Stimulated activated effector memory CD8-positive, alpha-beta T cell treated with anti-CD3 and anti-CD28 coated beads, Interleukin-12 subunit alpha, Interleukin-12 subunit beta, amount 100 ng/mL, for 72 hours (primary cell): ENCODE results near the gene LIFR.

Experiments
- ATAC-seq: fragments of 150-1000 bp; cut with Tn5 transposase; 2 replicates; pipeline ENCODE4 v1.10.0; 2021
- DNase-seq, 2 donors: peaks; one replicate each; pipeline ENCODE4 v3.0.0; 2021 to 2022; ENCODE audit warnings: low spot score in 2 of 2
- H3K27ac Mint-ChIP-seq: one replicate; pipeline ENCODE4 v1.8.0; 2022; ENCODE audit warnings: mild to moderate bottlenecking, mixed read lengths
- H3K36me3 Mint-ChIP-seq: one replicate; pipeline ENCODE4 v1.8.0; 2022; ENCODE audit warnings: mild to moderate bottlenecking, mixed read lengths
- H3K4me1 Mint-ChIP-seq: one replicate; pipeline ENCODE4 v1.8.0; 2022; ENCODE audit warnings: mixed read lengths
- H3K4me3 Mint-ChIP-seq: one replicate; pipeline ENCODE4 v1.8.0; 2022; ENCODE audit warnings: mild to moderate bottlenecking, mixed read lengths
- H3K9me3 Mint-ChIP-seq: one replicate; pipeline ENCODE4 v1.8.0; 2022; ENCODE audit warnings: mixed read lengths

Gene LIFR

DNA sequence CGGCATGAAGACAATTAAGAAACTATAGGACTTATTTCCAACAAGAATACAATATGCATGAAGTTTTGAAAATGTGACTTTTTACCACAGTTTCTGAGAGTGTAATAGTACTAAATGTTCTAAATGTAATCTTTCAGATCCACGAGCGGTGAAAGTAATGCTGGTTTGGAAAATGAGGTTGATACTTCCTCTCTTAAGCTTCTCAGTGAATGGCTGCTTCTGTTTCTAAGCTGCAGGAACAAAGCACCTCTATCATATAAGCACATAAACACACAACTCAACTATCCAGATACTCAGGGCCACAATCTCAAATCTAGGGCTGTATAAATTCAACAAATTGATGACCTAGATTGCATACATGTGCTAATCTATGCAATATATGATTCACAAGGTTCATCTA, 78.3 kb downstream of the LIFR start:
- Mint-ChIP-seq H3K4me3 (no peak overlapping the region), H3K9me3 (no peaks in the 10 kb centered on the region), H3K36me3 (no peaks in the 10 kb centered on the region), H3K27ac (no peak overlapping the region), H3K4me1 (no peaks in the 10 kb centered on the region)
- ATAC-seq (no peak), DNase-seq (no peak)

DNA sequence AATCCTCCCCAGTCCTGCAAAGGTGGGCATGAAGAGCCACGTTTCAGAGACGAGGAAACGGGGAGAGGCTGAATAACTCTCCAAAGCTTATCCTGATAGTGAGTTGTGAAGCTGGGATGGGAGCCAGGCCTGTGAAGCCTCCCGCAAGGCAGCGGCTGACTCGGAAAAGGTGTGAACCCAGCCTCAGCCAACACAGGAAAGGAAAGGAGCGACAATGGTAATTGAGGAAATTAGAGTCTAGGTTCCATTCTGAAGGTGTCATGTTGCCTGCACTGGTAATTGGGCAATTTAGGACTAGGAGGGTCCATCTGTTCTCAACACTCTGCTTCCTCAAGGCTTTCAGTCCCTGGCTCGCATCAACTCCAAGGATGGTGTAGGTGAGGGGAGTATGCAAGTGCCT, 83.4 kb downstream of the LIFR start:
- ATAC-seq (no peak), DNase-seq (no peak)
- no peak overlapping the region for H3K27ac Mint-ChIP-seq
- H3K36me3 Mint-ChIP-seq = no peaks in the 10 kb centered on the region
- no peaks in the 10 kb centered on the region for H3K9me3 Mint-ChIP-seq
- H3K4me1 Mint-ChIP-seq = no peaks in the 10 kb centered on the region
- H3K4me3 Mint-ChIP-seq = no peak overlapping the region

DNA sequence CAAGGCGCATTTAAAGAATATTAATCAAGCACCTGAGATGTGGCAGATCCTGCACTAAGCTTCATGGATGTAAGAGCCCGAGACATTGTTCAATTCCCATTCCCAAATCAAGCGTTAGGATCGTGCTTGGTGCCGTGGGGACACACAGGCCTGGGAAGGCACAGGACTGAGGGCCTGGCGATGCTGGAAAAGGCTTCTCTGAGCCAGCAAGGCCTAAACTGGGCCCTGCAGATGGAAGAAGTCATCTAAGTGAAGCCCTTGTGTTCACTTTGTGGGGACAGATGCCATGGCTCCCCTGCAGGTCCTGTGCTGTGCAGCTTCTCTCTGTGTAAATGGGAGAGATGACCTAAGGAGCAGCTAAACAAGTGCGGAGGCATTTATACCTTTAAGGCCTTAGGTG, 83.9 kb downstream of the LIFR start:
- Mint-ChIP-seq H3K36me3 (no peaks in the 10 kb centered on the region), H3K9me3 (no peaks in the 10 kb centered on the region), H3K4me3 (no peak overlapping the region), H3K27ac (no peak overlapping the region), H3K4me1 (no peaks in the 10 kb centered on the region)
- no peak for DNase-seq
- ATAC-seq = no peak

DNA sequence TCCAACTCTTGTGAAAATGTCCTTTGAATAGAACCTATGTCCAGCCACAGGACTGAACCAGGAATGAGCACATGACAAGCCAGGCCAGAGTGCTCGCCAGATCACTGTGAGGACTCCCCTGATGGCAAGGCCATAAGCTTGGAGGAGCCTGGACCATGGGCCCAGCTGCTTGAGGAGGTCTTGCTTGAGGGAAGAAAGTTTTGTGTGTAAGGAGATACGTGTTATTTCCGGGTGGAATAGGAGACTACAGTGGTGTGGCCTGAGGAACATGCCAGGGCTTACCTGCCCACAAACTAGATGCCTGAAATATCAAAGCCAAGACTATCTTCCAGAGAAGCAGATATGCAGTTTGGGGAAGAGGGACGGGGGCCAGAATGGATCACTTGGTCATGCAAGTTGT, 84.7 kb downstream of the LIFR start:
- Mint-ChIP-seq H3K4me1 (no peaks in the 10 kb centered on the region), H3K4me3 (no peak overlapping the region), H3K36me3 (no peaks in the 10 kb centered on the region), H3K27ac (no peak overlapping the region), H3K9me3 (no peaks in the 10 kb centered on the region)
- DNase-seq = no peak
- ATAC-seq = no peak

DNA sequence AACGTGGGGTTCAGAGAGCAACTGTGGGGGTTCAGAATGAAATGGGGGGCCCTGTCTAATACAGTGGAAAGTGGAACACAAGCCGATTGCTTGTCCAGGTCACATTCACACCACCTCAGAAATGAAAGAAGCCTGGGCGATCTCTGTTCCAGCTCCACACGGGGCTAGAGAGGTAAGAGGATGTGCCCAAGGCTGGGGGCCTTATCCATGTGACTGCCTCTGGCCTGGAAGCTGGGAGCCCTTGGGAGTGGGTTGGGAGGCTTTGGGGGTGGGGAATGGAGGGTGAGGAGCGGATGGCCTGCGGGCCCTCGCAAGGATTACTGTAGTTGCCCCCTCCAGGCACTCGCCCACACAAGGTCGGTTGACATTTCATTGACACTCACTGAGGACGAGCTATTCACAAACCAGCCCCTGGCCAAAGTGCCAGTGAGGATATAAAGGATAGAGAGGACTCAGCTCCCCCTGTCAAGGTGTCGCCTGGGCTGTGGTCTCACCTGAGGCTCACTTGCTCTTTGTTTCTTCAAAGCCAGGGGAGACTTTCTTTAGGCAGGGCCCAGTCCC, 86.7 kb downstream of the LIFR start:
- ATAC-seq (no peak), DNase-seq (no peak)
- Mint-ChIP-seq H3K4me3 (no peak overlapping the region), H3K27ac (no peak overlapping the region), H3K4me1 (no peaks in the 10 kb centered on the region), H3K9me3 (no peaks in the 10 kb centered on the region), H3K36me3 (no peaks in the 10 kb centered on the region)

DNA sequence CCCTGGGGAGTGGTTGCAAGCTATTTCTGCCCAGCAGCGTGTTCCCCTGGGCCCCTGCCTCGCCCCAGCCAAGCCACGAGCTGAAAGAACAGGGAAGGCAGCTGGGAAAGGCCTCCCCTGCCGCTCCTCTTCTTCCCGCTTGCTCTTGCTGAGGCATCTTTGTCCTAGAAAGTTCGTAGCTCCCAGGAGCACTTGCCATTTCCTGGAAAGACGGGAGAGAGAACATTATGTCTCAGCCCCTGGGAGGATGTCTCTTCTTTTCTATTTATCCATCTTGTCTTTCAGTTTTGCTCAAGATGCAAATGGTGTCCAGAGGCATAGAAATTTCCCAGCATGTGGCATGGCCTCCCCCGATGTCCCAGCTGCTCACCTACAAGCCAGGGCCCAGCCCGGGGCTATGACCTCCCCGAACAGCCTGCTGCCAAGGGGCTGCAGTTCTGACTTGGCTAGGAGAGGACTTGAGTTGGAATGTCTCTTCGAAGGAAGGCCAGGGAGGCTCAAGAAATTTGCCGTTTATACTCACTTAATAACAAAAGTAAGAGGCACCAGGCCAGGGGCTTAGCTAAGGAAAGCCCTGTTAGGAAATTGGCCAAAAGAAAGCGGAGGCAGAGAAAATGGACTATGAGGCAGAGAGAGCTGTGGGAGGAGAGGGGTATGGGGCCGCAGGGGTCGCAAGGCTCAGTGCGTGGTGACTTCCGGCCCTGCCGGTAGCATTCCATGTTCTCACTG, 87.3 kb downstream of the LIFR start:
- Mint-ChIP-seq H3K36me3 (no peaks in the 10 kb centered on the region), H3K4me3 (no peak overlapping the region), H3K27ac (no peak overlapping the region), H3K4me1 (no peaks in the 10 kb centered on the region), H3K9me3 (no peaks in the 10 kb centered on the region)
- DNase-seq (no peak), ATAC-seq (no peak)

DNA sequence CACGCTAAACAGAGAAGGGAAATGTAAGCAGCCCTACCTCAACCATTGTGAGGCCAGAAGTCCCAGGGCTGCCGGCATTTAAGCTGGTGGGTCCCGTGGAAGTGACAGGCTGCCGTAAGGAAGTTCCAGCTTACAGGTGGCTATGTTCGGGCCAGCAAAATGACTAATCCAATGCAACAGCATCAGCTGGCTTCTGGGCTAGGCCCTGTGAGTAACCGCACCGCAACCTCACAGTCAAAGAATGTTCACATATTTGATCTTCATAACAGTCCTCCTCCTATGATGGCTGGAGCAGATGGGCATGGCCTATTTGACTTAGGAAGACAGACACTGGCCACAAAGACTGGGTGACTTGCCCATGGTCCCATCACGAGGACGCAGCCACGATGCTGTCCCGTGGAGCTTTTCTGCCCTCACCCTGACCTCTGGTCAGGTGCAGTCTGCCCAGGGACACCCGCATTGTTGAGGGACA, 88.2 kb downstream of the LIFR start:
- H3K4me1 Mint-ChIP-seq = no peaks in the 10 kb centered on the region
- H3K4me3 Mint-ChIP-seq = no peak overlapping the region
- no peak for DNase-seq
- ATAC-seq = no peak
- no peaks in the 10 kb centered on the region for H3K9me3 Mint-ChIP-seq
- H3K27ac Mint-ChIP-seq = no peak overlapping the region
- no peaks in the 10 kb centered on the region for H3K36me3 Mint-ChIP-seq

DNA sequence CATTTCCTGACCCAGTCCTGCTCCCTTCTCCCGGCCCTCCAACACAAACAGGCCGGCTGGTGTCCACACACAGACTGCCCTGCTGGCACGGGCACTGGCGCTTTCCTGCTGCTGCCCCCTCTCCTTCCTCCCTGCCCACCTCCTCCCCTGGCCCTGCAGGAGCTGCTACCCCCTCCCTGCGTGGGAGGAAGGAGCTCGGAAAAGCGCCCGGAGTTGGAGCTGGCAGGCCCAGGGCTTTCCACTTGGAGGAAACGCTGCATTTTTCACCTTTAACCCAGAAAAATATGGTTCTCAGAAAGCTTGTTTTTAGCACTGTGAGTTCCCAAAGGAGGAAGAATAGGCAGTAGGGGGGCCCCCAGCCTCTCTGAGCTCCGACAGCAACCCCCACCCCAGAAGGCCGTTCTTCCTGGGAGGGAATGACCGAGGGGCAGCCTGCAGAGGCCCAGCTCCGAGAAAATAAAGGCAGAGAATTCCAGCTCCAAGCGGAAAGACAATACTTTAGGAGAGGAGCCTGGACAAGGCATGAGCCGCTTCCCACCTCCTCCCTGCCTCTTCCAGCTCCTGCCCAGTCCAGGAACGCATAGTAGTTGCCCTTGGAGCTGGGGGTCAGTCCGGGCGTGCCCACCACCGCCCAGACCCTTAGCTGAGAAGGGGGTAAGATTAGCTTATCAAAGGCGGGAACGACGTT, 88.9 kb downstream of the LIFR start:
- Mint-ChIP-seq H3K4me1 (peaks cover 2% of the 10 kb centered on the region), H3K9me3 (no peaks in the 10 kb centered on the region), H3K36me3 (no peaks in the 10 kb centered on the region), H3K27ac (no peak overlapping the region), H3K4me3 (no peak overlapping the region)
- DNase-seq (no peak), ATAC-seq (no peak)

DNA sequence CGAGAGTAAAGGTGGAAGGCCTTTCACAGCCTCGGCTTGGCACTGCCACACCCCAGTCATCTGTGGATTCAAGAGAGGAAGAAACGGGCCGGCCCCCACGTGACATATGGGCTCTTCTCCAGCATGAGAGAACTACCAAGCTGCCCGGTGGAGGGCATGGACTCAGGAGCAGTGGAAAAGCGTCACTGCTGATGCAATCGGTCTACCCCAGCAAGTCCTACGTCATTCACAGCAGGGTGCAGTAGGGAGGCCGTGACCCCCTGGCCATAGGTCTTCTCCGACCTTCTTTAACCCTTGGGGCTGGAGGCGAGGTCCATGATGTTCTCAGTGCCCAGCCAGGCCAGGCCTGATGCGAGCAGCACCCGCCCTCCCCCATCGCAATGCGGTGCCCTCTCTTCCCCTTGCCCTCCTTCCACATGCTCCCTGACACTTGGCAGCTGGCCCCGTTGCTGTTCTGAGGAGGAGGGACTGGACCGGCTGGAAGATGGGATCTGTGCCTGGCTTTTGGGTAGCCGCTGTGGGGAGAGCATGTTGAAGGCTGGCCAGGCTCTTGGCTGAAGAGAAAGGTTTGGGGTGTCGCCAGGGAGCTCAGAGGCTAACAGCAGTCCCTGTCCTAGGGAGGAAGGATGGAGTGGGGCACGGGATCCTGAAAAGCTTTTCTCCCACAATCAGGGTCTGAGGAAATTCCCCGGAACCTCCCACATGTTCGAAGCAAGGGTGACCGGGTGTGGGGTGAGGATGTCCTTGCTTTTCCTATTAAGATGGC, 89.8 kb downstream of the LIFR start:
- no peak for DNase-seq
- ATAC-seq = no peak
- peaks cover 8% of the 10 kb centered on the region for H3K4me1 Mint-ChIP-seq
- no peak overlapping the region for H3K4me3 Mint-ChIP-seq
- no peaks in the 10 kb centered on the region for H3K9me3 Mint-ChIP-seq
- H3K27ac Mint-ChIP-seq = no peak overlapping the region
- H3K36me3 Mint-ChIP-seq = no peaks in the 10 kb centered on the region

DNA sequence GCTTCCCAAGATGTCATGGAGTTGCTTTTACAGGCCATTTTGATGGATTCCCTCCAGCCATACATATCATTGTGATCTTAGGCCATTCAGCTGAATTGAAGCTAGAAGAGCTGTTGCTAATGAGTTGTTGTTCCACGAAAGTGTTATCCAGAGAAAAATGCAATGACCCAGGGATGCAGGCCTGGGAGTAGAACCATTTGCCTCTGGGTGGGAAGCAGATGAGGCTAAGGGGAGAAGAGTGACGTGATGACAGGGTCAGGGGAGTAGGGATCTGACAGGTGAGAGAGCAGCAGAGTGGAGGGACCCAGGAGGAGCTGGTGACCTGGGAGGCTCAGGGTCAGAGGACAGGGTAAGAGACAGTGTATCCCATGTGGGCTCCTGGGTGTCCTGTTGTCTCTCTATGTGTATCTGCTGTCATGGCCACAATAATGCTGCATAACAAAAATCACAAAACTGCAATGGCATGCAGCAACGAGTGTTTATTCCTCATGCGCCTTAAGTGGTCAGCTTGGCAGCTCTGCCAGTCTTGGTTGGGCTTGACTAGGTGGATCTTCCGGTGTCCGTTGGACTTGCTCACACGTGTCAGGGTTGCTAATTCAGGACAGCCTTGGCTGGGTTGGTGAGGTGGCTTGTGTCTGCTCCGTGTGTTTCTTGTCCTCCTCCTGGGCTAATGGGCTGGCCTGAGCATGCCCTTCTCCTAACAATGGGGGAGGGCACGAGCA, 90.6 kb downstream of the LIFR start:
- DNase-seq (no peak), ATAC-seq (no peak)
- Mint-ChIP-seq H3K36me3 (no peaks in the 10 kb centered on the region), H3K4me3 (no peak overlapping the region), H3K9me3 (no peaks in the 10 kb centered on the region), H3K27ac (no peak overlapping the region), H3K4me1 (peaks cover 8% of the 10 kb centered on the region)

DNA sequence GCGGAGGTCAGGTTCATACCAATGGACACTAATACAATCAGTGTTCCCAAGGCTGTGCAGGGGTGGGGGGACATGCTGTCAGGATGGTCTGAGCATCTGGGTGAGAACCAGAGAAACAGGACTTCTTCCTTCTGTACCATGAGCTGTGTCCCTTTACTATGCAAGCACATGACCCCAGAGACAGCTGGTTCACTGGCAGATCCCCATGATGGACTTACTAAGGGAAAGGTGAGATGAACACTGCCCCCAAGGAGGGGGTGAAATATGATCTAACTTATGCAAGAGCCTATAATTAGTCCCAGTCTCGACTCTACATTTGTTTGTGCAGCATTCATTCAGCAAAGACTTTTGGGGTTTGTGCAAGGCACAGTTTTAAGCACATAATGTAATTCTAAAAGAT, 91.4 kb downstream of the LIFR start:
- ATAC-seq (no peak), DNase-seq (no peak)
- Mint-ChIP-seq H3K9me3 (no peaks in the 10 kb centered on the region), H3K4me3 (no peak overlapping the region), H3K36me3 (no peaks in the 10 kb centered on the region), H3K27ac (no peak overlapping the region), H3K4me1 (peaks cover 8% of the 10 kb centered on the region)

DNA sequence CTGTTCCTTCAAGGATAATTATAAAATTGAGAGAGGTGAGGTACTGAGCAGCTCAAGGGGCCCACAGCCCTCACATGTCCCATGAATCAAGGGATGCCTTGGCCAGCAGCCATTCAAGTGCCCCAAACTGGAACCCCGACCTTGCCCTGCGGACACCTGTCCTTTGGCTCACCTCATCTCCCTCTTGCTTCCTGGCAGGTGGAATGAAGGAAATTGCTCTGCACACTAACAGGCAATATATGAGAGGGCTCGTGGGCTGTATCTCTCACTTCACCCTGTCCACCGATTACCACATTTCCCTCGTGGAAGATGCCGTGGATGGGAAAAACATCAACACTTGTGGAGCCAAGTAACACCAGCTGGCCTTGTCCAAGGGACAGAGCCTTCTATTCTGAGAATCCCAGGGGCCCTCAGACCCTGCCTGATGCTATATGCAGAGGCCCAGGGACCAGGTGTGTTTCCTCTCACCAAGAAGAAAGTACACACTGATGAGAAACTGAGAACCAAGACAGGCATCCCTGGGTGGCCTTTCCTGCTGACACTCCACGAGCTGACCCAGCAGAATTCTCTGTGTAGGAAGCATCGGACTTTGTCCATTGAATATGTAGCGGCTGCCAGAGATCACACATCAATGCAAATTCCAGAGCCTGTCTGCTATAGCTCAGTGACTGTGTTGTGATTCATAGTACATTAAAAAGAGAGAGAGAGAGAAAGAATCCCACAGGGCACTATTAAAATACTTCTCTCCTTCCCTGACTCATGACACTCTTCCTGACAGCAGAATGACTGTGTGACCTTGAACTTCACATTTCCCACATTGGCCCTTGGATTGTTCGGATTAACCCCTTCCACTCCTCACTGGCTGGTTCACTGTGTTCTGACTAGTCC, 92.6 kb downstream of the LIFR start:
- Mint-ChIP-seq H3K4me3 (no peak overlapping the region), H3K36me3 (no peaks in the 10 kb centered on the region), H3K4me1 (peaks cover 8% of the 10 kb centered on the region), H3K9me3 (no peaks in the 10 kb centered on the region), H3K27ac (no peak overlapping the region)
- ATAC-seq = no peak
- no peak for DNase-seq

DNA sequence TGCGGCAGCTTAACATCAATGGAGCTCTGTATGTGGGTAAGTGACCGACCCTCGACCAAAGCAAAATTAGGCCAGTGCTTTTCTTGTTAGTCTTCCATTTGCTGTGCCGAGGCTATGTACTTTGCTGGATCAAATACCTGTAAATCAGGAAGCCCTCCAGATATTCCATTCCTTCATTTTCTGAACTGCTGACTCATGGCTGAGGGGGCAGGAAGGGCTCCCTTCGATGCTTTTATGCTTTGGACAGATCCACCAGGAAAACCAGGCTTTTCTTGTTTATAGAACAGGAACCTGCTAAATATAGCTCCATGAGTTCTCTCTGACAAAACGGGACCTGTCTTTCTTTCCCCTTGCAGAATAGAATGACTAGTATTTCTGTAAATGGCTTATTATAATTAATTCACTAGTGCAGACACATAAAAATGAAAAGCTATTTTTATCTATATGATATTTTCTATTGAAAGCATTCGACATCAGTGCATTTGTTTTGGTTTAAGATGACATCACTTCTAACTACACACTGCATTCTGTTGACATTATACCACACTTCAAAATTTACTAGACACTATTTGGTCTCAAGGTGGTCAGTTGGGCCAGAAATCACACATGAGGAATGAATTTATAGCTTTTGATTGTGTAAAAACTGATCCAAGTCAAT, 93.3 kb downstream of the LIFR start:
- H3K9me3 Mint-ChIP-seq = no peaks in the 10 kb centered on the region
- no peaks in the 10 kb centered on the region for H3K36me3 Mint-ChIP-seq
- H3K4me3 Mint-ChIP-seq = no peak overlapping the region
- ATAC-seq = no peak
- H3K27ac Mint-ChIP-seq = no peak overlapping the region
- DNase-seq = no peak
- H3K4me1 Mint-ChIP-seq = peaks cover 8% of the 10 kb centered on the region

DNA sequence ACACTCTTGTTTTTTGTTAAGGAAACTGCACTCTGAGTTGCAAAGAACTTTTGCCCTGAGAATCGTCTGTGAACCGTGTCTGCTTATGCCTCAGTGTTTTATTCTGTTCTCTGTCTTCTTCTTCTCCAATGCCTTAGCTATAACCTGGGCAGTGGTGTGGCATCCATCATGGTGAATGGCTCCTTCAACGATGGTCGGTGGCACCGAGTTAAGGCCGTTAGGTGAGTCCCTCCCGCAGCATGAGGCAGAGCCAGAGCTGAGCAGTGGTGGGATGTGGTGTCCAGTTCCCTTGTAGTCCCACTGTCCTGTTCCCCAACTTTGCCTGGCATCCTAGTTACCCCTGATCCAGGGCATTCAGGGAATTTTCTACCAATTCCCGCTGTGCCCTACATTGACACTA, 98.3 kb downstream of the LIFR start:
- DNase-seq (no peak), ATAC-seq (no peak)
- H3K9me3 Mint-ChIP-seq = no peaks in the 10 kb centered on the region
- peaks cover 37% of the 10 kb centered on the region for H3K4me1 Mint-ChIP-seq
- no peak overlapping the region for H3K27ac Mint-ChIP-seq
- H3K36me3 Mint-ChIP-seq = peaks cover 9% of the 10 kb centered on the region
- H3K4me3 Mint-ChIP-seq = no peak overlapping the region
